Gastrocnemius medialis (tissue), 4 donors: ENCODE measurements around the gene PTK7.

Source experiments
- CTCF ChIP-seq, 5 experiments: fragments of 450-650 bp in 3 of 5; fragments of 200-600 bp in 2 of 5; sonication (generic) in 2 of 5; IDR thresholded peaks in 4 of 5; conservative IDR thresholded peaks in 1 of 5; 1 replicate in 4 of 5; 2 replicates in 1 of 5; pipeline ENCODE4 v1.5.1; 2016 to 2019; ENCODE audit warnings: antibody characterized with exemption in 5 of 5, mild to moderate bottlenecking in 3 of 5, moderate library complexity in 3 of 5
- POLR2A ChIP-seq, 2 donors: fragments of 450-650 bp; IDR thresholded peaks; one replicate each; pipeline ENCODE4 v1.6.1; 2017; ENCODE audit warnings: antibody characterized with exemption in 2 of 2, mild to moderate bottlenecking in 2 of 2, moderate library complexity in 2 of 2

DNA sequence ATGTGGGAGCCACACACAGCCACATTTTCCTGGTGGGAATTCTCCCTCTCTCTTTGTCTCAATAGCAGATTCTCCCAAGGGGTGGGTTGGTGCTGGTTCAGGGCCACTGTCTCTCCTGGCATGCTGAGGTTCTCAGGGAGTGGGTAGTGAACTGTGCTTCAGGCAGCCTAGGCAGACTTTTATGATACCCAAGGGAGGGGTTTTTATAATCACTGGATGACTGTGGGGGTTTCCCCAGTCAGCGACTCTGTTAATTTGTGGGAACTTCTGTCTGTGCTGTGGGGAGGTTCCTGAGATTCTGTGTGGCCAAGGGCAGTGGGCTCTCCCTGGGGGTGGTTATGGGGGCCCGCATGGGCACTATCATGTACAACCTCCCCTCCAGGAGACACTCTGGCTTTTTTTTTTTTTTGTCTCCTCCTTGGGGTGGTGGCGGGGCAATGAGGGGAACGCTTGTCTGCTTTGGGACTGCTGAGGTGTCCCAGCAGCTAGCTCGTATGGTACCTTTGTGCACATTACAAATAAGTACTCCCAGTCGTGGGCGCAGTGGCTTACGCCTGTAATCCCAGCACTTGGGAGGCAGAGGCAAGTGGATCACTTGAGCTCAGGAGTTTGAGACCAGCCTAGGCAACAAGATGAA lies 10.0 kb downstream of the PTK7 start:
- TF ChIP-seq CTCF (IDR thresholded peaks at IDR 0.05 in 4 of 5, conservative IDR thresholded peaks at IDR 0.05 in 1 of 5) (no peak), POLR2A (IDR thresholded peaks at IDR 0.05) (no peak)
